ENCODE results near the gene TPSAB1.

DNA sequence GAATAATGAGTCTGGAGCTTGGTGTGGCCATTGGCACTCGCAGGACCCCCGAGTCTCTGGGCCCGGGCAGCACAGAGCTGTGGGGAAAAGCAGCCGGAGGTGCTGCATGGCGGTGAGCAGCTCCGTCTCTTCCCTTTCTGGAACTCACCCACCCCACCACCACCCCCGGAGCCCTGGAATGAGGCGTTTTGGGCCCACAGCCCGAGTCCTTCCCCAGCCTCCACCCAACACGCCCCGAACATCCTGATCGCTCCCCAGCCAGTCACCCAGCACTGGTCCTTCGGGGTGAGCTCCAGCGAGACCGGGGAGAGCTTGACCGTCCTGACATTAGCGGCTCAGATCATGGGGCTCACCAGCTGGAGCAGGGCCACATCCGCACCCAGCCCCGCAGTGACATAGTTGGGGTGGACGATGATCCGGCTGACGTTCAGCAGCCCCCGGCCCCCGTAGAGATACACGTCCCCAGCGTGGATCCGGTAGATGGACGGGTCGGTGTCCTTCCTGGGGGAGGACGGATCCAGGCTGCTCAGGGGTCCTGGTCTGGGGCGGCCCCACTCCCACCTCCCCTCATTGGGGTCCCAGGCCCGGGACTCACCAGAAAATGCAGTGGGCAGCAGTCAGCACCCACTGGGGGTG is 21.8 kb downstream of the TPSAB1 start:
- TF ChIP-seq TAF1 (IDR thresholded peaks at IDR 0.05; ENCODE audit: borderline replicate concordance, insufficient read depth, low read length), result no peak
- no peak for TF ChIP-seq POLR2AphosphoS5 (IDR thresholded peaks at IDR 0.05; ENCODE audit: low read depth, low read length)

Data from PFSK-1 (cell line).